BE2C (cell line): ENCODE data around the gene PTX4.

Source experiments
- DNase-seq: peaks from one replicate; pipeline ENCODE4 v3.0.0-alpha.2; 2020
- H3K27me3 ChIP-seq: fragments of 250-450 bp; sonication (Bioruptor Pico); 2 replicates; pipeline ENCODE4 v1.5.1; 2020; ENCODE audit warnings: mild to moderate bottlenecking
- H3K36me3 ChIP-seq: fragments of 250-450 bp; sonication (Bioruptor Pico); 2 replicates; pipeline ENCODE4 v1.5.1; 2020; ENCODE audit warnings: mild to moderate bottlenecking
- H3K4me1 ChIP-seq: fragments of 250-450 bp; sonication (Bioruptor Pico); 2 replicates; pipeline ENCODE4 v1.5.1; 2020
- H3K4me3 ChIP-seq: 2 replicates; pipeline ENCODE4 v1.5.1; 2011; ENCODE audit warnings: low read depth, low read length
- H3K9me3 ChIP-seq: fragments of 250-450 bp; sonication (Bioruptor Pico); 2 replicates; pipeline ENCODE4 v1.5.1; 2020
- CTCF ChIP-seq: IDR thresholded peaks from 2 replicates; pipeline ENCODE4 v1.5.1; 2012; ENCODE audit warnings: mild to moderate bottlenecking, low read depth, low read length

PTX4 gene

GRCh38 chr16:1503110-1503955 lies 14.6 kb upstream of the PTX4 start:
- TF ChIP-seq CTCF, result no peak
- H3K36me3 ChIP-seq, result peaks cover 54% of the 10 kb centered on the region
- no peaks in the 10 kb centered on the region for H3K27me3 ChIP-seq
- H3K4me3 ChIP-seq, result no peak overlapping the region
- no peak for DNase-seq
- H3K9me3 ChIP-seq, result no peaks in the 10 kb centered on the region
- peaks cover under 1% of the 10 kb centered on the region for H3K4me1 ChIP-seq

- Histone ChIP-seq H3K27me3 (no peaks in the 10 kb centered on the region), H3K36me3 (peaks cover 56% of the 10 kb centered on the region), H3K4me1 (no peaks in the 10 kb centered on the region), H3K4me3 (no peak overlapping the region), H3K9me3 (no peaks in the 10 kb centered on the region)
- no peak for TF ChIP-seq CTCF
- no peak for DNase-seq
Measured at GRCh38 chr16:1502092-1503004, 13.6 kb upstream of the PTX4 start.

- H3K4me3 ChIP-seq, result no peak overlapping the region
- peaks cover 57% of the 10 kb centered on the region for H3K36me3 ChIP-seq
- no peak for TF ChIP-seq CTCF
- H3K9me3 ChIP-seq, result no peaks in the 10 kb centered on the region
- H3K4me1 ChIP-seq, result no peaks in the 10 kb centered on the region
- no peak for DNase-seq
- H3K27me3 ChIP-seq, result no peaks in the 10 kb centered on the region
Measured at GRCh38 chr16:1501630-1502029, 12.9 kb upstream of the PTX4 start.

- no peak for TF ChIP-seq CTCF
- no peaks in the 10 kb centered on the region for H3K4me1 ChIP-seq
- no peak overlapping the region for H3K4me3 ChIP-seq
- no peaks in the 10 kb centered on the region for H3K27me3 ChIP-seq
- no peaks in the 10 kb centered on the region for H3K9me3 ChIP-seq
- no peak for DNase-seq
- peaks cover 65% of the 10 kb centered on the region for H3K36me3 ChIP-seq
Measured at GRCh38 chr16:1500465-1501150, 11.9 kb upstream of the PTX4 start.

GRCh38 chr16:1499756-1500464 lies 11.2 kb upstream of the PTX4 start:
- no peak for TF ChIP-seq CTCF
- no peak overlapping the region for H3K4me3 ChIP-seq
- H3K27me3 ChIP-seq, result no peaks in the 10 kb centered on the region
- H3K36me3 ChIP-seq, result peaks cover 72% of the 10 kb centered on the region
- DNase-seq, result no peak
- H3K4me1 ChIP-seq, result no peaks in the 10 kb centered on the region
- H3K9me3 ChIP-seq, result no peaks in the 10 kb centered on the region
